Esophagus (tissue), 2 donors: ENCODE measurements around the gene CCDC182. TPM values are rescaled to one million over a fixed set of nuclear protein-coding genes. Genes with fewer than 3 reads are reported as not detected.

Source experiments
- H3K27ac ChIP-seq, 2 donors: one replicate each; pipeline ENCODE4 v1.5.1; 2013; ENCODE audit warnings: low read depth in 2 of 2, mild to moderate bottlenecking in 2 of 2, inconsistent platforms in 1 of 2, low read length in 1 of 2, moderate library complexity in 1 of 2
- H3K27me3 ChIP-seq, 2 donors: one replicate each; pipeline ENCODE4 v1.6.1; 2013; ENCODE audit warnings: low read length in 2 of 2, control low read depth in 1 of 2, mild to moderate bottlenecking in 1 of 2; ENCODE audit not compliant: insufficient read depth in 2 of 2, control insufficient read depth in 1 of 2
- H3K36me3 ChIP-seq, 2 donors: one replicate each; pipeline ENCODE4 v1.6.1; 2013; ENCODE audit warnings: low read length in 1 of 2; ENCODE audit not compliant: control insufficient read depth in 2 of 2, insufficient read depth in 2 of 2
- H3K4me1 ChIP-seq, 2 donors: one replicate each; pipeline ENCODE4 v1.6.1; 2013; ENCODE audit warnings: low read length in 1 of 2; ENCODE audit not compliant: control insufficient read depth in 2 of 2, insufficient read depth in 2 of 2
- H3K4me3 ChIP-seq, 2 donors: one replicate each; pipeline ENCODE4 v1.5.1; 2013; ENCODE audit warnings: low read length in 2 of 2, mild to moderate bottlenecking in 2 of 2, low read depth in 1 of 2, moderate library complexity in 1 of 2
- H3K9me3 ChIP-seq, 2 donors: one replicate each; pipeline ENCODE4 v1.6.1; 2013; ENCODE audit warnings: mild to moderate bottlenecking in 2 of 2, low read depth in 1 of 2, low read length in 1 of 2, moderate library complexity in 1 of 2; ENCODE audit not compliant: control insufficient read depth in 2 of 2, insufficient read depth in 1 of 2
- WGBS, 2 donors: extraction: QIAGEN DNeasy Blood & Tissue Kit; methylation state at CpG; one replicate each; pipeline ENCODE4 v1.1.7; 2013; 5-methylcytosine and 5-hydroxymethylcytosine counted together
- polyA plus RNA-seq, 2 donors: library from polyadenylated mRNA; stranded (reverse); fragments of 200-250 nt; gene quantifications; one replicate each; pipeline ENCODE4 v1.2.3, GENCODE V29; 2013
- donor health status: healthy with polysubstance abuse.
- donor health status: Bipolar disorder and iron deficiency.

CCDC182 gene
- polyA plus RNA-seq, 2 donors = not detected

- Histone ChIP-seq H3K9me3 (no peaks in the 10 kb centered on the region), H3K27ac (no peak overlapping the region), H3K4me3 (no peak overlapping the region), H3K4me1 (no peaks in the 10 kb centered on the region), H3K27me3 (no peaks in the 10 kb centered on the region), H3K36me3 (no peaks in the 10 kb centered on the region)
- 85 to 90% methylated on average over 3 of the region's 3 CpGs for WGBS, 2 donors
Observed at GRCh38 chr17:57735230-57735629, 9.9 kb downstream of the CCDC182 start.

- 98 to 100% methylated on average over 2 of the region's 2 CpGs for WGBS, 2 donors
- Histone ChIP-seq H3K4me3 (no peak overlapping the region), H3K4me1 (no peaks in the 10 kb centered on the region), H3K27ac (no peak overlapping the region), H3K36me3 (no peaks in the 10 kb centered on the region), H3K27me3 (no peaks in the 10 kb centered on the region), H3K9me3 (no peaks in the 10 kb centered on the region)
Observed at GRCh38 chr17:57733085-57733484, 12.0 kb downstream of the CCDC182 start.

- Histone ChIP-seq H3K4me3 (no peak overlapping the region), H3K9me3 (no peaks in the 10 kb centered on the region), H3K27ac (no peak overlapping the region), H3K36me3 (no peaks in the 10 kb centered on the region), H3K27me3 (no peaks in the 10 kb centered on the region), H3K4me1 (no peaks in the 10 kb centered on the region)
- WGBS, 2 donors = 52 to 60% methylated on average over 3 of the region's 3 CpGs
Observed at GRCh38 chr17:57732062-57732461, 13.0 kb downstream of the CCDC182 start.

GRCh38 chr17:57730026-57730701, 14.9 kb downstream of the CCDC182 start:
- H3K36me3 ChIP-seq = no peaks in the 10 kb centered on the region
- WGBS, 2 donors = 87 to 91% methylated on average over 3 of the region's 3 CpGs
- H3K4me1 ChIP-seq = no peaks in the 10 kb centered on the region
- H3K9me3 ChIP-seq = no peaks in the 10 kb centered on the region
- H3K27ac ChIP-seq = no peak overlapping the region
- no peak overlapping the region for H3K4me3 ChIP-seq
- no peaks in the 10 kb centered on the region for H3K27me3 ChIP-seq

GRCh38 chr17:57727630-57728175, 17.4 kb downstream of the CCDC182 start:
- H3K9me3 ChIP-seq = no peaks in the 10 kb centered on the region
- no peaks in the 10 kb centered on the region for H3K4me1 ChIP-seq
- no peak overlapping the region for H3K4me3 ChIP-seq
- WGBS, 2 donors = 77 to 84% methylated on average over 8 of the region's 8 CpGs
- H3K36me3 ChIP-seq = no peaks in the 10 kb centered on the region
- H3K27ac ChIP-seq = no peak overlapping the region
- no peaks in the 10 kb centered on the region for H3K27me3 ChIP-seq

GRCh38 chr17:57726838-57727237, 18.3 kb downstream of the CCDC182 start:
- no peaks in the 10 kb centered on the region for H3K36me3 ChIP-seq
- WGBS, 2 donors = 89 to 91% methylated on average over 5 of the region's 5 CpGs
- H3K4me1 ChIP-seq = no peaks in the 10 kb centered on the region
- H3K27me3 ChIP-seq = no peaks in the 10 kb centered on the region
- H3K9me3 ChIP-seq = no peaks in the 10 kb centered on the region
- no peak overlapping the region for H3K4me3 ChIP-seq
- H3K27ac ChIP-seq = no peak overlapping the region

- no peak overlapping the region for H3K4me3 ChIP-seq
- H3K27ac ChIP-seq = no peak overlapping the region
- H3K9me3 ChIP-seq = no peaks in the 10 kb centered on the region
- WGBS, 2 donors = 80 to 85% methylated on average over 9 of the region's 9 CpGs
- H3K4me1 ChIP-seq = no peaks in the 10 kb centered on the region
- no peaks in the 10 kb centered on the region for H3K27me3 ChIP-seq
- no peaks in the 10 kb centered on the region for H3K36me3 ChIP-seq
Observed at GRCh38 chr17:57726213-57726790, 18.8 kb downstream of the CCDC182 start.

GRCh38 chr17:57724729-57725125, 20.4 kb downstream of the CCDC182 start:
- WGBS, 2 donors = 94% methylated on average over 5 of the region's 5 CpGs
- H3K27ac ChIP-seq = no peak overlapping the region
- H3K4me3 ChIP-seq = no peak overlapping the region
- H3K9me3 ChIP-seq = no peaks in the 10 kb centered on the region
- H3K27me3 ChIP-seq = no peaks in the 10 kb centered on the region
- H3K36me3 ChIP-seq = no peaks in the 10 kb centered on the region
- no peaks in the 10 kb centered on the region for H3K4me1 ChIP-seq

GRCh38 chr17:57724026-57724728, 20.9 kb downstream of the CCDC182 start:
- no peak overlapping the region for H3K4me3 ChIP-seq
- 73% methylated on average over 14 of the region's 14 CpGs for WGBS, 2 donors

More at GRCh38 chr17:57724026-57724728, 20.9 kb downstream of the CCDC182 start:
- Histone ChIP-seq H3K27ac (no peak overlapping the region), H3K27me3 (no peaks in the 10 kb centered on the region), H3K9me3 (no peaks in the 10 kb centered on the region), H3K4me1 (no peaks in the 10 kb centered on the region), H3K36me3 (no peaks in the 10 kb centered on the region)
